HG03196 (cell line): ENCODE measurements around the gene SLC10A1.
"Not testable (repeated sequence)": the region's sequence is repeated elsewhere in the genome, so short reads cannot be mapped to it uniquely, and the experiment has no call there.

ENCODE experiments used
- ATAC-seq: cut with Tn5 transposase; IDR thresholded peaks from one replicate; pipeline ENCODE4 v1.9.1; 2021; ENCODE audit not compliant: unreplicated experiment

The SLC10A1 gene

GRCh38 chr14:69796797-69797500, at the start of gene SLC10A1:
Gene SLC10A1 (minus strand): TSS chr14:69797241. CDS start chr14:69797155, 86 bp downstream.
- no peak for ATAC-seq

- ATAC-seq = no peak
Observed at GRCh38 chr14:69845787-69846186, 48.7 kb upstream of the SLC10A1 start.

- ATAC-seq = no peak
Observed at GRCh38 chr14:69845050-69845581, 48.1 kb upstream of the SLC10A1 start.

- ATAC-seq = no peak
Observed at GRCh38 chr14:69844171-69844570, 47.1 kb upstream of the SLC10A1 start.

- ATAC-seq = no peak
Observed at GRCh38 chr14:69842686-69843420, 45.8 kb upstream of the SLC10A1 start.

- ATAC-seq = no peak
Observed at GRCh38 chr14:69841656-69842055, 44.6 kb upstream of the SLC10A1 start.

GRCh38 chr14:69839661-69840060, 42.6 kb upstream of the SLC10A1 start:
- no peak for ATAC-seq

GRCh38 chr14:69838881-69839416, 41.9 kb upstream of the SLC10A1 start:
- no peak for ATAC-seq

GRCh38 chr14:69828879-69829278, 31.8 kb upstream of the SLC10A1 start:
- no peak for ATAC-seq

GRCh38 chr14:69828354-69828753, 31.3 kb upstream of the SLC10A1 start:
- ATAC-seq = no peak

- ATAC-seq = no peak
Observed at GRCh38 chr14:69827560-69827959, 30.5 kb upstream of the SLC10A1 start.

- ATAC-seq = no peak
Observed at GRCh38 chr14:69822456-69822855, 25.4 kb upstream of the SLC10A1 start.

GRCh38 chr14:69820991-69821390, 23.9 kb upstream of the SLC10A1 start:
- no peak for ATAC-seq

- no peak for ATAC-seq
Observed at GRCh38 chr14:69819607-69820006, 22.6 kb upstream of the SLC10A1 start.

GRCh38 chr14:69818758-69819191, 21.7 kb upstream of the SLC10A1 start:
- ATAC-seq = no peak

- no peak for ATAC-seq
Observed at GRCh38 chr14:69816216-69816615, 19.2 kb upstream of the SLC10A1 start.

- ATAC-seq = no peak
Observed at GRCh38 chr14:69815556-69815955, 18.5 kb upstream of the SLC10A1 start.

GRCh38 chr14:69814397-69814796, 17.4 kb upstream of the SLC10A1 start:
- no peak for ATAC-seq

GRCh38 chr14:69813346-69813745, 16.3 kb upstream of the SLC10A1 start:
- ATAC-seq = not testable (repeated sequence)

- ATAC-seq = no peak
Observed at GRCh38 chr14:69812711-69813110, 15.7 kb upstream of the SLC10A1 start.

GRCh38 chr14:69811868-69812252, 14.8 kb upstream of the SLC10A1 start:
- ATAC-seq = no peak
